ENCODE results near the gene RAB26.
"Not testable (repeated sequence)": the region's sequence is repeated elsewhere in the genome, so short reads cannot be mapped to it uniquely, and the experiment has no call there.

Gene RAB26, protein sequence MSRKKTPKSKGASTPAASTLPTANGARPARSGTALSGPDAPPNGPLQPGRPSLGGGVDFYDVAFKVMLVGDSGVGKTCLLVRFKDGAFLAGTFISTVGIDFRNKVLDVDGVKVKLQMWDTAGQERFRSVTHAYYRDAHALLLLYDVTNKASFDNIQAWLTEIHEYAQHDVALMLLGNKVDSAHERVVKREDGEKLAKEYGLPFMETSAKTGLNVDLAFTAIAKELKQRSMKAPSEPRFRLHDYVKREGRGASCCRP

DNA sequence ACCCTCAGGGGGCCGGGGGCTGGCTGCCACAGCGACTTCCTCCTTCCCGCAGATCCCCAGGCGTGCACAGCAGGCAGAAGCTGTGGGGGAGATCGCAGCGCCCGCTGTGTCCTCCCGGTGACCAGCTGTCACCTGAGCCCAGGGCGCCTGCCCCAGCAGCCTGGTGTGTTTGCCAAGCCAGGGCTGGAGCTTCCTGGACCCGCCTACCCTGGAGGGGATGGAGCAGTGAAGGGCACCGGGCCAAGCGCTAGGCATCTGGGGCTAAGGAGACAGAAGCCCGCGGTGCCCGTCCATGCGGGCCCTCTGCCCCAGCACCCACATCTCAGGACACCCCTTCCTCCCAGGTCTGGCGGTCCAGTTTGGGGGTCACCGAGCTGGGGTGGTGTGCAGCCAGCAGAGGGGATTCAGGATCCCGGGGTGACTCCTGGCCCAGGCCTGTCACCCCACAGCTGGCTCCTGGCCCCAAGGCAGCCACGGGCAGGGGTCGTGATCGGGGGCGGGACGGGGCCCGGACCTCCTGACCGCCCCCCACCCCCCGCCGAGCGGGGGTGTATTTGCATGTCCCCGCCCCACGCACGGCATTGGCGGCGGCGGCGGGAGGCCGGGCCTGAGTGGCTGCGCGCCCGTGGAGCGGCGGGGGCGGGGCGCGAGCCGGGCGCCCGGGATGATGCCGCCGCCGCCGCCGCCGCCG lies at the start of gene RAB26:
Gene RAB26, plus strand, starts transcription at position 645 of the 691 bp plus-strand sequence. CDS start 159 bp downstream, outside the sequence.
- no peak for DNase-seq (ENCODE audit: low read depth, low spot score)

GRCh38 chr16:2101581-2101980 lies 46.8 kb upstream of the RAB26 start:
- not testable (repeated sequence) for DNase-seq (ENCODE audit: low read depth, low spot score)

DNA sequence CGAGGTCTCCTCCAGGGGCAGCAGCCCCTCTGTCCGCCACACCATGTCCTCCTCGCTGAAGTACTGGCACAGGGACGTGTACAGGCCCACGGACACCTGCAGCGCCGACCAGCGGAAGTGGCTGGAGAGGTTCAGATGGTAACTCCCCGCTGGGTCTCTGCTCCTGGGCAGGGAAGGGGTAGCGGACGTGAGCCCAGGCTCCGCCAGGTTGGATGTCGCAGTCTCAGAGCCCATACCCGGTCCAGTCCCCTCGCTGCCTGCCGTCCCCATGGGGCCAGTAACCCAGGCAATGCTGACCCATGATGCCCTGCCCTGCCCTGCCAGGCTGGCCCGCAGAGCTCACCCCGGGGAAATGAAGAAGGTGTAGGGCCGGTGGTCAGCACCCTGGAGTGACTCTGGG lies 46.0 kb upstream of the RAB26 start:
- no peak for DNase-seq (ENCODE audit: low read depth, low spot score)

DNA sequence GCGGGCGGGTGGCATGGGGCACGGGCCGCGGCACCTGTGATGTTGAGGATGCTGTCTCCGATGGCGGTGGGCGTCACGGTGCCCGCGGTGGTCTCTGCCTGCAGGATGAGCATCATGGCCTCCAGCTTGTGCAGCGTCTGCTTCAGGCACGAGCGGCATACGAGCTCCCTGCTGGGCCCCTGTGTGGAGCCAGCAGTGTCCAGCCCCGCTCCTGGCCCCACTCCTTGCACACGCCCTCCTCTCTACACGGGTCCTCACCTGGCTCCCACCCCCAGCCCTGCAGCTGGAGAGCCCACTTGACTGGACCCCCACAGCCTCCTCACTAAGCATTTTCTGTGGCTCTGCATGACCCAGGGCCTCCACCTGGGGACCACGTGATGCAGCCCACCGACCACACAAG lies 44.0 kb upstream of the RAB26 start:
- DNase-seq (ENCODE audit: low read depth, low spot score) = not testable (repeated sequence)

DNA sequence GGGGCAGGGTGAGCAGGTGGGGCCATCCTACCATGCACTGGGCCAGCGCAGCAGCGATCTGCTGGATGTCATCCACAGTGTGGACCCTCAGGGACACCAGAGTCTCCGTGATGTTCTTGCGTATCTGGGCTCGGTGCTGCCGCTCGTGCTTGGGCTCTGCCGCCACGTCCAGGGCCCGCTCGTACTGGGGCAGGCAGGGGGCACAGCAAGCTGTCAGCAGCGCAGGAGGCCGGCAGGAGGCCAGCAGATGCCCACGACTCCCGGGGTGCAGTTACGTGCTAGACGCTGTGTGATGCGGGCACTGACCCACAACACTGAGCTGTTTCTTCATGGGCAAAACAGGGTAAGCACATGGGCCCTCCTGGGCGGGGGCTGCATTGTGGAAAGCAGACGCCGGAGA lies 43.1 kb upstream of the RAB26 start:
- DNase-seq (ENCODE audit: low read depth, low spot score) = not testable (repeated sequence)

DNA sequence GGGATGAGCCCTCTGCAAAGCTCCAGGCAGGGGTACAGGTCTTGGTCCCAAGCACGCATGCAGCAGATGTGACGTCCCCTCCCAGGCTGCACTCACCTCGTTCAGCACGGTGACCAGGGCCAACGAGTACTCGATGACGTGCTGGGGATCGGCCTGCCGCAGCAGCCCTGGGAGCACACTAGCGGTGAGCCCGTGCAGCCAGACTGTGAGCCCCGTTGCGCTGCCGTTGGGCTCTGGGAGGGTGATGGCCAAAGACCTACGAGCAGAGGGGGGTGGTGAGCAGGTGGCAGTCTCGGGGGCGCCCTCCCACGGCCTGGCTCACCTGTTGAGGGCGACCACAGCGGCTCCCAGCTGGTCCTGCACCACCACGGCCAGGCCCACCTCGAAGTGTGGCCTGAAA lies 42.7 kb upstream of the RAB26 start:
- not testable (repeated sequence) for DNase-seq (ENCODE audit: low read depth, low spot score)

DNA sequence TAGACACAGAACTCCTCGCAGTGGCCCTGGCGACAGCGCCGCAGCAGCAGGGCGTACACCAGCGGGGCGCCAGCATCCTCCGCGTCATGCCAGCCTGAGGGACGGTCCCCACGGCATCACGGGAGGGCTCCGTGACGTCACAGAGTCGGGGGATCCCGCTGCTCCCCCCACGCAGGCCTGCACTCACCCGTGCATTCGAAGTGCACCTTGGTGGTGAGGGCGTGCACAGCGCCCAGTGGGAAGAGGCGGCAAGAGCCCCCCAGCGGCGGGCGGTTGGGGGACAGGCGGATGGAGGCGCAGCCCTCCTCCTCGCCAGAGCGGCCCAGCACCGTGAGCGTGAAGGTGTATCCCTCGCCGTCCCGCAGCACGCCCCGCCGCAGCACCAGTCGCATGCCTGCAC lies 42.2 kb upstream of the RAB26 start:
- DNase-seq (ENCODE audit: low read depth, low spot score) = not testable (repeated sequence)

GRCh38 chr16:2107121-2107790 lies 41.2 kb upstream of the RAB26 start:
- DNase-seq (ENCODE audit: low read depth, low spot score) = not testable (repeated sequence)

DNA sequence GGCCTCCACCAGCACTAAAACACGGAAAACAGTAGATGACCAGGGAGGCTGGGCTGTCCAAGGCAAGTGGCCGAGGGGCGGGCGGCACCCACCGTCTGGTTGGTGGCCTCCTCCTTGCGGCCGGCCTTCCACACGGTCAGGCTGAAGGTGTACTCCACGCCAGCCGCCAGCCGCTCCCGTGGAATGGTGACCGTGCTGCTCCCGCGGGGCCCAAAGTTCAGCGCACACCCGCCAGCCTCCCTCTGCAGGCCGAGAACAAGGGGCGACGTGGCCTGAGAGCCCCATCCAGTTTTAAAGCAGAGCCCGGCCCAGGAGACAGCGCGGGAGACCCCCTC lies 40.7 kb upstream of the RAB26 start:
- DNase-seq (ENCODE audit: low read depth, low spot score) = not testable (repeated sequence)

DNA sequence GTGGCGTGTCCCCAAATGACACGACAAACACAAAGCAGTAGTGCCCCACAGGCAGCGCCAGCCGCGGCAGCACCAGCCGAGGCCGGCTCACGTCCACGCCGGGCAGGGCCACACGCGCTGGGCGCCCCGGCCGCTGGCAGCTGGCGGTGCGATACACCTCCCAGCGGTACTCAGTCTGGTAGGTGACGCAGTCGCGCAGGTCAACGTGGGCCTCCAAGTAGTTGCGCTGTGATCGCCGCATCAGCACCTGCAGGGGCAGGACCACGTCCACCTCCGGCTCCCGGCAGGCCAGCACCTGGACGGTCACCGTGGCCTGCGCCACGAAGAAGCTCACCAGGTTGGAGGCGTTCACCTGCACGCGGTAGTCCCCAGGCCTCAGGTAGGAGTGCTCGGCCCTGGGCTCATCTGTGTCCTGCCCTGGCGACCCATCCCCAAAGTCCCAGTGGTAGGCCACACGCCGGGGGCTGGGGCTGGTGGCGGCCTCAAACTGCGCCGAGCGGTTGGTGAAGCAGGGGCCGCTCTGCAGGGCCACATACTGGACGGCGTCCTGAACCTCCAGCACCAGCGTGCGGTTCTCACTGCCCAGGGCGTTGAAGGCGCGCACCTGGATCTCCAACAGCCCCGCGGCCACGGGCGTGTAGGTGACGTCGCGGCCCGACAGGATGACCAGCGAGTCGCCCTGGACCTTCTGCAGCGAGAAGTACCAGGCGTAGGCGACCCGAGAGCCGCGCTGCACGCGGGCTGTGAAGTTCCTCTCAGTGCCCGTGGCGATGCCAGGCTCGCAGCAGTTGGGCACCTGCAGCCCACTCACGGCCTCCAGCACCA lies 39.8 kb upstream of the RAB26 start:
- DNase-seq (ENCODE audit: low read depth, low spot score) = not testable (repeated sequence)

GRCh38 chr16:2109271-2109580 lies 39.2 kb upstream of the RAB26 start:
- not testable (repeated sequence) for DNase-seq (ENCODE audit: low read depth, low spot score)

DNA sequence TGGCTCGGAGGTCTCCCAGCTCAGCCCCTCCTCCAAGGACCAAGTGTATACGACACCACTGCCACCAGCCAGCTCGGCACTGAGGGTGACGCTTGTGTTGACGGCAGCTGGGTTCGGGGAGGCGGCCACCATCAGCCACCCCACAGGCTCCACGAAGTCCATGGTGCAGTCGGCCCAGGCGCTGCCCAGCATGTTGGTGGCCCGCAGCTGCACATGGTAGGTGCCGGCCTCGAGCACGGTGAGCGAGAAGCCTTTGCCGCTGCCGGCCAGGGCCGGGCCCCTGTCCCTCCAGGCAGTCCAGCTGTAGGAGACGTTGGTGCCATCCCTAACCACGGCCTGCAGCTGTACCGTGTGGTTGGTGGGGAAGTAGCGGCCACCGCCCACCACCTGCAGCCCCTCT lies 38.6 kb upstream of the RAB26 start:
- not testable (repeated sequence) for DNase-seq (ENCODE audit: low read depth, low spot score)

DNA sequence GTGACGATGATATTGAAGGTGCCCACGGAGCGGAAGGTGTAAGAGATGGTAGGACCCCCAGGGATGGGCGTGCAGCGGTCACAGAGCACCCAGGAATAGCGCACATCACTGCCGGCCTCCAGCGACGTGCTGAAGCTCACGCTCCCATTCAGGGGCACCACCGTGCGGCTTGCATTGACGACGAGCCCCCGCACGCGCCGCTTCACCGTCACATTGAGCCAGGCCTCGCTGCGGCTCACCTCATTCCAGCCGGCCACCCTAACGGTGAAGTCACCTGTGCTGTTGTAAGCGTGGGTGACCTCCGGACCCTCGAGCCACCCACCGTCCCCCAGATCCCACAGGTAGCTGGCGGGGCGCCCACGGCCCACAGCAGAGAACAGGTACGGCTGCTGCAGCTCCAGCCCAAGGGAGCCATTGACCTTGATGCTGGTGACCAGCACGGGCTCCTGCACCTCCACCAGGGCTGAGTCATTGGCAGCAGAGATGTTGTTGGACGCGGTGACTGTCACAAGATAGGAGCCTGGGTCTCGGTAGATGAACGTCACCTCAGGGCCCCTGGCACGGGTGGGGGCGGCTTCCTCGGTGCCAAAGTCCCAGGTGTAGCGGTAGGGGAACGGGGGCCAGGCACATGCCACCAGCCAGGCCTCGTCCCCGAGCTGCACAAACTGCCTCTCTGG lies 38.0 kb upstream of the RAB26 start:
- not testable (repeated sequence) for DNase-seq (ENCODE audit: low read depth, low spot score)

GRCh38 chr16:2111009-2111353 lies 37.4 kb upstream of the RAB26 start:
- not testable (repeated sequence) for DNase-seq (ENCODE audit: low read depth, low spot score)

DNA sequence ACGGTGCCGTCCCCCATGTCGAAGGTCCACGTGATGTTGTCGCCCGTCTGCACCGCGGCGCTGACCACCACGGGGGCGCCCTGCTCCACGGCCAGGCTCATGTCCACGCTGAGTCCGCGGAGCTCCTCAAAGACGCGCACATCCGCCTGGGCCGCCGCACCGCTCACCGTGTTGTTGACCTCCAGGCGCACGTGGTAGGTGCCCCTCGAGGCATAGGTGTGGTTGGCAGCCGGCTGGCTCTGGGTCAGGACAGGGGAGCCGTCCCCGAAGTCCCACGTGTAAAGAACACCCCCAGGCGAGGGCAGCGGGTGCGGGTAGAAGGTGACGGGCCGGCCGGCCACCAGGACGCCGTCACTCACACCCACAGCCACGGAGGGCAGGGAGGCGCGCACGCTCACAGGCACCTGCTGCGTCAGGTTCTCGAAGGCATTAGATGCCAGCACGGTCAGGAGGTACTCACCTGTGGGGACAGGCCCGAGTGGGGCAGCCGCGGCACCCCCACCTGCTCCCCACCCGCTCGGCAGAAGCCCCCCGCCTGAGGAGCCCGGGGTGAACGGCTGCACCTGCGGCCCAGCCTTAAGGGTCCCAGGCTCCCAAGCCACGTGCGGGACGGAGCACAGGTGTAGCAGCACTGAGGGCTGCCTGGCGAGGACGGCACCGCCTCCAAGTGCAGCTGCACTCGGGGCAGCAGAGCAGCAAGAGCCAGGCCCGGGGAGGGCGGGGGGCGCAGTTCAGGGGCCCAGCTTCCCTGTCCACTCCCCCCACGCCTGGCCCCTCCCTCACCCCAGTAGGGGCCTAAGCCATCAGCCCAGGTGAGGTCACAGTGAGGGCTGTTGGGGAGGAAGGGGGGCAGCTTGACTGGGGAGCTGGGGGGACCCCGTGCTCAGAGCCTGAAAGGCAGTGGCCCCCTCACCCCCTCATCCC lies 36.8 kb upstream of the RAB26 start:
- DNase-seq (ENCODE audit: low read depth, low spot score) = not testable (repeated sequence)

DNA sequence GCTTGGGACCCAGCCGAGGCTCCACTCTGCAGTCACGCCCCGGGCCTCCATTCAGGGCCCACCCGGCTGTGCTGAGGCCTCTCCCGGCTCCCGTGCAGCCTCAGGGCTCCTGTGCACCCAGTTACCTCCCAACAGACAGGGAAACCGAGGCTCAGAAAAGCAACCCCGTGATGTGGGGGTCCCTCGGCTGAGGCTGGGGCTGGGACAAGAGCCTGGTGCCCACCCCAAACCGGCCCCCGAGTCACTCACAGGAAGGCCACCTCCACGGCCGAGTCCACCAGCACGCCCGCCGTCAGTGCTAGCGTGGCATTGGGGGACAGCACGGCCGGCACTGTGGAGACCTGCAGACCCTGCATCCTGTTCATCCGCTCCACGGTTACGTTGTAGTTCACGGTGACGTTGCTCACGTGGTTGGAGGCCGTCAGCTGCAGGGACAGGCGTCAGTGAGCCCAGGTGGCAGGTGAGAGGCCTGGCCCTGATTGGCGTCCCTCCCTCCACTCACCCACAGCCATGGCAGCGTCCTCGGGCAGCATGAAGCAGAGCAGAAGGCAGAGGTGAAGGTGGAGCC lies 35.8 kb upstream of the RAB26 start:
- DNase-seq (ENCODE audit: low read depth, low spot score) = not testable (repeated sequence)

GRCh38 chr16:2114225-2114624 lies 34.2 kb upstream of the RAB26 start:
- DNase-seq (ENCODE audit: low read depth, low spot score) = not testable (repeated sequence)

DNA sequence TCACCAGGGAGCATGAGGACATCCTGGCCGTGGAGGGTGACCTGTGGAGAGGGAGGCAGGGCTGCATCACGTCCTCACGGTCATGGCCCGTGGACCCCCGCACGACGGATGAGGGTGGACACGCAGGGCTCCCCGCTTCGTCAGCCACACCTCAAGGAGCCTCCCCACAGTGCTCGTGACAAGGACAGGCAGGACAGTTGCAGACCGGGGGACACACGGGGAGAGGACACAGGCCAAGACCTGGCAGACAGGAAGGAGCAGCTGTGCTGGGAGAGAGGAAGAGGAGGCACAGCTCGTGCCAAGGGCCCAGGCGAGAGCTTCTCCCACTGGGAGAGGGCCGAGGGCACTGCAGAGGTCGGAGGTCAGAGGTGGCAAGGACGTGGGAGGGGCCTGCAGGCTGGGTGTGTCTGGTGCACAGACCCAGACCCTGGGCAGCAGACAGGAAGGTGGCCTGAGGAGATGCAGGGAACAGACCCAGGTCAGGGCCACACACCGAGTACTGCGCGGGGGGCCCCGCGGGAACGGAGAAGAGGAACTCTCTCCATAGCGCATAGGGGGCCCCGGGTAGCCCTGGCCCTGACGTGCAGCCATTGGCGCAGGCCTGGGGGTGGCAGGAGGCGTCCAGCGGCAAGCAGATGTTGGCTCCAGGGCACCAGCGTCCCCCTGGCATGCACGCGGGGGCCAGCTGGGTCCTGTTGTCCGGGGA lies 33.4 kb upstream of the RAB26 start:
- not testable (repeated sequence) for DNase-seq (ENCODE audit: low read depth, low spot score)

GRCh38 chr16:2115591-2115973 lies 32.8 kb upstream of the RAB26 start:
- DNase-seq (ENCODE audit: low read depth, low spot score) = no peak

All from iPS DF 19.7 (cell line).